HepG2 (cell line): Measurements from ENCODE around the gene PLEKHN1. TPM values are rescaled to one million over a fixed set of nuclear protein-coding genes. Genes with fewer than 3 reads are reported as not detected.

Experiments used
- ATAC-seq: fragments of 200-7000 bp; cut with Tn5 transposase; 3 replicates; pipeline ENCODE4 v1.9.1; 2020; ENCODE audit warnings: mild to moderate bottlenecking, moderate library complexity
- BruUV-seq: library from RNA; stranded (reverse); fragments of 400-500 nt; replicated peaks from 2 replicates; lab custom pipeline; 2021; lab: Mats Ljungman, UMichigan
- CTCF ChIA-PET: fragments of 300-600 bp; formaldehyde crosslinking; extraction: SDS; loops from one replicate; lab custom pipeline; 2021; ENCODE audit warnings: low total read pairs, inconsistent platforms, low intra/inter-chr PET ratio; lab: Yijun Ruan, JAX
- POLR2A ChIA-PET: fragments of 350-600 bp; sonication (Branson Sonifier 250); formaldehyde crosslinking; loops from one replicate; lab custom pipeline; 2020; ENCODE audit warnings: antibody characterized with exemption, inconsistent platforms; lab: Yijun Ruan, JAX
- DNase-seq: peaks from one replicate; pipeline ENCODE4 v3.0.0-alpha.2; 2015; ENCODE audit warnings: low spot score
- FAIRE-seq: peaks from 3 replicates; lab custom pipeline; 2011; peaks lifted over from hg19 to GRCh38; lab: Jason Lieb, UNC
- H2AFZ ChIP-seq: one replicate; pipeline ENCODE4 v1.6.1; 2011; ENCODE audit warnings: low read length, inconsistent platforms
- H3K27ac ChIP-seq: fragments of 300-600 bp; 3 replicates; pipeline ENCODE4 v1.8.0; 2011; ENCODE audit warnings: mixed run types, mild to moderate bottlenecking, mixed read lengths, low read length, inconsistent platforms; ENCODE audit not compliant: insufficient read depth; ENCODE audit errors: extremely low read length
- H3K27me3 ChIP-seq, 2 experiments: fragments of 200-600 bp in 1 of 2; 2 replicates in 1 of 2; 3 replicates in 1 of 2; pipeline versions ENCODE4 v1.6.0 to v1.8.0; 2011; ENCODE audit warnings: low read length in 2 of 2, mild to moderate bottlenecking in 2 of 2, moderate library complexity in 2 of 2, inconsistent platforms in 1 of 2; ENCODE audit not compliant: insufficient read depth in 2 of 2, control insufficient read depth in 1 of 2
- H3K36me3 ChIP-seq, 2 experiments: fragments of 200-600 bp in 1 of 2; replicated peaks in 1 of 2; 2 replicates in 1 of 2; 3 replicates in 1 of 2; pipeline versions ENCODE4 v1.5.1 to v1.8.0; 2011; ENCODE audit warnings: low read length in 2 of 2, inconsistent platforms in 1 of 2; ENCODE audit not compliant: insufficient read depth in 2 of 2, control insufficient read depth in 1 of 2
- H3K4me1 ChIP-seq: 2 replicates; pipeline ENCODE4 v1.5.1; 2012; ENCODE audit warnings: low read length, inconsistent platforms; ENCODE audit not compliant: insufficient read depth
- H3K4me2 ChIP-seq: 2 replicates; pipeline ENCODE4 v1.6.0; 2011; ENCODE audit warnings: low read depth, low read length, inconsistent platforms
- H3K4me3 ChIP-seq, 3 experiments: fragments of 200-600 bp in 1 of 3; sonication (generic), shearing (Covaris generic) in 1 of 3; replicated peaks in 1 of 3; 2 replicates each; pipeline ENCODE4 v1.5.1; 2011 to 2016; ENCODE audit warnings: low read length in 3 of 3, inconsistent platforms in 2 of 3, low read depth in 2 of 3, mild to moderate bottlenecking in 2 of 3, control low read depth in 1 of 3, mixed read lengths in 1 of 3; ENCODE audit not compliant: insufficient read depth in 1 of 3
- H3K79me2 ChIP-seq: one replicate; pipeline ENCODE4 v1.6.1; 2011; ENCODE audit warnings: low read length, inconsistent platforms; ENCODE audit not compliant: insufficient read depth
- H3K9ac ChIP-seq: 2 replicates; pipeline ENCODE4 v1.6.0; 2011; ENCODE audit warnings: mild to moderate bottlenecking, low read depth, low read length, inconsistent platforms; ENCODE audit not compliant: insufficient read depth
- H3K9me3 ChIP-seq: 2 replicates; pipeline ENCODE4 v1.5.1; 2012; ENCODE audit warnings: mild to moderate bottlenecking, low read length
- H4K20me1 ChIP-seq: 2 replicates; pipeline ENCODE4 v1.6.0; 2011; ENCODE audit warnings: inconsistent platforms, mild to moderate bottlenecking, low read length, moderate library complexity; ENCODE audit not compliant: insufficient read depth
- KLF6 ChIP-seq: IDR thresholded peaks from 2 replicates; pipeline ENCODE4 v1.8.0; 2016; ENCODE audit warnings: missing biosample characterization, missing genetic modification reagents
- NFIC ChIP-seq: IDR thresholded peaks from 2 replicates; pipeline ENCODE4 v1.6.1; 2012; ENCODE audit warnings: mild to moderate bottlenecking, low read length, inconsistent platforms
- NFKB2 ChIP-seq: sonication (generic); formaldehyde crosslinking; IDR thresholded peaks from 2 replicates; pipeline ENCODE4 v1.4.0; 2020; ENCODE audit warnings: missing genetic modification reagents, borderline replicate concordance
- TAF1 ChIP-seq: sonication (generic); formaldehyde crosslinking; IDR thresholded peaks from 2 replicates; pipeline ENCODE4 v1.4.0; 2020; ENCODE audit warnings: missing genetic modification reagents
- TBX2 ChIP-seq: sonication (generic); formaldehyde crosslinking; IDR thresholded peaks from 2 replicates; pipeline ENCODE4 v1.5.0; 2020; ENCODE audit warnings: missing genetic modification reagents, mild to moderate bottlenecking, borderline replicate concordance
- ZNF589 ChIP-seq: sonication (generic); formaldehyde crosslinking; conservative IDR thresholded peaks from 2 replicates; pipeline ENCODE4 v1.8.0; 2022; ENCODE audit warnings: mild to moderate bottlenecking, moderate library complexity, missing genetic modification reagents
- ZNF713 ChIP-seq: sonication (generic); formaldehyde crosslinking; IDR thresholded peaks from 2 replicates; pipeline ENCODE4 v1.4.0; 2020; ENCODE audit warnings: mild to moderate bottlenecking, missing genetic modification reagents
- ZNF792 ChIP-seq: IDR thresholded peaks from 2 replicates; pipeline ENCODE4 v1.6.1; 2016
- WGBS: methylation state at CpG from one replicate; pipeline ENCODE4 v1.1.6; 2017; ENCODE audit warnings: low lambda C conversion rate; 5-methylcytosine and 5-hydroxymethylcytosine counted together
- in situ Hi-C: cut with HindIII; loops from 2 replicates; pipeline ENCODE4 v1.10.0; 2017; ENCODE audit warnings: low pct_unique_long_range_greater_than_20kb; ENCODE audit not compliant: extremely low pct_ligation_motif_present
- intact Hi-C: fragments of 100-400 bp; cut with micrococcal nuclease; formaldehyde crosslinking; loops from one replicate; pipeline ENCODE4 v1.10.0; 2022; ENCODE audit not compliant: unreplicated experiment
- polyA plus RNA-seq, 8 experiments: library from polyadenylated mRNA; depleted of rRNA in 3 of 8; stranded (reverse) in 7 of 8; unstranded in 1 of 8; fragments of >200 nt; fragmentation: Illumina TruSeq in 4 of 8; extraction: Trizol in 4 of 8; gene quantifications; 2 replicates each; pipeline versions ENCODE4 v1.2.1 to v1.2.3, GENCODE V29; 2011 to 2016; ENCODE audit warnings: low read depth in 4 of 8, missing spikeins in 1 of 8, mixed read lengths in 1 of 8; ENCODE audit not compliant: insufficient read depth in 1 of 8
- total RNA-seq, 5 experiments: library from RNA; depleted of rRNA; stranded (reverse); fragments of >200 nt; fragmentation: Illumina TruSeq; extraction: Trizol; gene quantifications; 2 replicates each; pipeline ENCODE4 v1.2.3, GENCODE V29; 2016; ENCODE audit warnings: low read depth in 1 of 5
- TF ChIP-seq, protein P1 (sequence below): sonication (generic); formaldehyde crosslinking; IDR thresholded peaks from 2 replicates; pipeline ENCODE4 v1.4.0; 2020; ENCODE audit warnings: missing genetic modification reagents
- TF ChIP-seq, protein P2 (sequence below): sonication (generic); formaldehyde crosslinking; IDR thresholded peaks from 2 replicates; pipeline ENCODE4 v1.4.0; 2020; ENCODE audit warnings: missing genetic modification reagents
- TF ChIP-seq, protein P3 (sequence below): sonication (generic); formaldehyde crosslinking; IDR thresholded peaks from 2 replicates; pipeline ENCODE4 v1.4.0; 2020; ENCODE audit warnings: missing genetic modification reagents, mild to moderate bottlenecking, borderline replicate concordance

Gene PLEKHN1
- total and polyA plus RNA-seq, 2 of the 13 experiments (the other 11 are each of a cell fraction or from before 2014, with no cell fraction given), result 0.42 to 0.58 TPM

GRCh38 chr1:1021920-1022259 is 55.6 kb downstream of the PLEKHN1 start:
- ChIA-PET CTCF (no interaction called here), POLR2A (interaction anchor here (1.7 to 1.8 kb wide), 2 partner anchors 16 to 42 kb away, joined by 4 to 6 read pairs; no protein-coding TSS in a partner anchor)
- ATAC-seq (no peak), DNase-seq (no peak), FAIRE-seq (no peak)
- H3K4me1 ChIP-seq, result peaks cover 67% of the 10 kb centered on the region
- no peak overlapping the region for H2AFZ ChIP-seq
- no peak overlapping the region for H3K27ac ChIP-seq
- no peak overlapping the region for H3K9ac ChIP-seq
- peaks cover 31% of the 10 kb centered on the region; the same call in 1 of the 2 replicates for H4K20me1 ChIP-seq
- no peaks in the 10 kb centered on the region for H3K9me3 ChIP-seq
- H3K4me3 ChIP-seq, result peak overlapping the region in 1 of 3 experiments; percentile 79; a peak in 2 of 6 replicates
- H3K79me2 ChIP-seq, result peaks cover 23% of the 10 kb centered on the region
- 91% methylated on average over 4 of the region's 10 CpGs for WGBS
- no peaks in the 10 kb centered on the region for H3K27me3 ChIP-seq
- peaks cover 4 to 10% of the 10 kb centered on the region in 2 experiments; a peak in 4 of 5 replicates for H3K36me3 ChIP-seq
- in situ Hi-C loops (loop anchor here (5.0 kb wide), 1 partner anchor 35 kb away; no protein-coding TSS in a partner anchor), intact Hi-C loops (no loop called here)
- TF ChIP-seq TBX2 (CRISPR knock-in tag) (0 out of 2 replicates have a peak, but pooled peaks have one; percentile 2), TAF1 (CRISPR knock-in tag) (no peak), ZNF589 (CRISPR knock-in tag) (no peak), ZNF792 (CRISPR knock-in tag) (no peak), ZNF713 (CRISPR knock-in tag) (no peak), KLF6 (CRISPR knock-in tag) (no peak), NFKB2 (CRISPR knock-in tag) (no peak), NFIC (no peak)
- TF ChIP-seq, protein P1, sequence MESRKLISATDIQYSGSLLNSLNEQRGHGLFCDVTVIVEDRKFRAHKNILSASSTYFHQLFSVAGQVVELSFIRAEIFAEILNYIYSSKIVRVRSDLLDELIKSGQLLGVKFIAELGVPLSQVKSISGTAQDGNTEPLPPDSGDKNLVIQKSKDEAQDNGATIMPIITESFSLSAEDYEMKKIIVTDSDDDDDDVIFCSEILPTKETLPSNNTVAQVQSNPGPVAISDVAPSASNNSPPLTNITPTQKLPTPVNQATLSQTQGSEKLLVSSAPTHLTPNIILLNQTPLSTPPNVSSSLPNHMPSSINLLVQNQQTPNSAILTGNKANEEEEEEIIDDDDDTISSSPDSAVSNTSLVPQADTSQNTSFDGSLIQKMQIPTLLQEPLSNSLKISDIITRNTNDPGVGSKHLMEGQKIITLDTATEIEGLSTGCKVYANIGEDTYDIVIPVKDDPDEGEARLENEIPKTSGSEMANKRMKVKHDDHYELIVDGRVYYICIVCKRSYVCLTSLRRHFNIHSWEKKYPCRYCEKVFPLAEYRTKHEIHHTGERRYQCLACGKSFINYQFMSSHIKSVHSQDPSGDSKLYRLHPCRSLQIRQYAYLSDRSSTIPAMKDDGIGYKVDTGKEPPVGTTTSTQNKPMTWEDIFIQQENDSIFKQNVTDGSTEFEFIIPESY (CRISPR knock-in tag), result peak; percentile 38; the same call in 1 of the 2 replicates
- TF ChIP-seq, protein P2, sequence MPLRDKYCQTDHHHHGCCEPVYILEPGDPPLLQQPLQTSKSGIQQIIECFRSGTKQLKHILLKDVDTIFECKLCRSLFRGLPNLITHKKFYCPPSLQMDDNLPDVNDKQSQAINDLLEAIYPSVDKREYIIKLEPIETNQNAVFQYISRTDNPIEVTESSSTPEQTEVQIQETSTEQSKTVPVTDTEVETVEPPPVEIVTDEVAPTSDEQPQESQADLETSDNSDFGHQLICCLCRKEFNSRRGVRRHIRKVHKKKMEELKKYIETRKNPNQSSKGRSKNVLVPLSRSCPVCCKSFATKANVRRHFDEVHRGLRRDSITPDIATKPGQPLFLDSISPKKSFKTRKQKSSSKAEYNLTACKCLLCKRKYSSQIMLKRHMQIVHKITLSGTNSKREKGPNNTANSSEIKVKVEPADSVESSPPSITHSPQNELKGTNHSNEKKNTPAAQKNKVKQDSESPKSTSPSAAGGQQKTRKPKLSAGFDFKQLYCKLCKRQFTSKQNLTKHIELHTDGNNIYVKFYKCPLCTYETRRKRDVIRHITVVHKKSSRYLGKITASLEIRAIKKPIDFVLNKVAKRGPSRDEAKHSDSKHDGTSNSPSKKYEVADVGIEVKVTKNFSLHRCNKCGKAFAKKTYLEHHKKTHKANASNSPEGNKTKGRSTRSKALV, result no peak
- TF ChIP-seq, protein P3, sequence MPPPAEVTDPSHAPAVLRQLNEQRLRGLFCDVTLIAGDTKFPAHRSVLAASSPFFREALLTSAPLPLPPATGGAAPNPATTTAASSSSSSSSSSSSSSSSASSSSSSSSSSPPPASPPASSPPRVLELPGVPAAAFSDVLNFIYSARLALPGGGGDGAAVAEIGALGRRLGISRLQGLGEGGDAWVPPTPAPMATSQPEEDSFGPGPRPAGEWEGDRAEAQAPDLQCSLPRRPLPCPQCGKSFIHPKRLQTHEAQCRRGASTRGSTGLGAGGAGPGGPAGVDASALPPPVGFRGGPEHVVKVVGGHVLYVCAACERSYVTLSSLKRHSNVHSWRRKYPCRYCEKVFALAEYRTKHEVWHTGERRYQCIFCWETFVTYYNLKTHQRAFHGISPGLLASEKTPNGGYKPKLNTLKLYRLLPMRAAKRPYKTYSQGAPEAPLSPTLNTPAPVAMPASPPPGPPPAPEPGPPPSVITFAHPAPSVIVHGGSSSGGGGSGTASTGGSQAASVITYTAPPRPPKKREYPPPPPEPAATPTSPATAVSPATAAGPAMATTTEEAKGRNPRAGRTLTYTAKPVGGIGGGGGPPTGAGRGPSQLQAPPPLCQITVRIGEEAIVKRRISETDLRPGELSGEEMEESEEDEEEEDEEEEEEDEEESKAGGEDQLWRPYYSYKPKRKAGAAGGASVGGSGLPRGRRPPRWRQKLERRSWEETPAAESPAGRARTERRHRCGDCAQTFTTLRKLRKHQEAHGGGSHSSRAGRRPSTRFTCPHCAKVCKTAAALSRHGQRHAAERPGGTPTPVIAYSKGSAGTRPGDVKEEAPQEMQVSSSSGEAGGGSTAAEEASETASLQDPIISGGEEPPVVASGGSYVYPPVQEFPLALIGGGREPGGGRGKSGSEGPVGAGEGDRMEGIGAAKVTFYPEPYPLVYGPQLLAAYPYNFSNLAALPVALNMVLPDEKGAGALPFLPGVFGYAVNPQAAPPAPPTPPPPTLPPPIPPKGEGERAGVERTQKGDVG (CRISPR knock-in tag), result 0 out of 2 replicates have a peak, but pooled peaks have one; percentile 10
- peak overlapping the region; percentile 90; the same call in 1 of the 2 replicates for H3K4me2 ChIP-seq
- BruUV-seq, result no TSS peak
